GM12878 (cell line): ENCODE data around the gene ADPRM. TPM values are rescaled to one million over a fixed set of nuclear protein-coding genes. Genes with fewer than 3 reads are reported as not detected.

Source experiments
- ATAC-seq: fragments of 200-7000 bp; cut with Tn5 transposase; 3 replicates; pipeline ENCODE4 v1.9.1; 2020; ENCODE audit warnings: mild to moderate bottlenecking, moderate library complexity
- BruUV-seq: library from RNA; stranded (reverse); fragments of 400-500 nt; replicated peaks from 2 replicates; lab custom pipeline; 2021; lab: Mats Ljungman, UMichigan
- CTCF ChIA-PET: fragments of 300-600 bp; sonication (Branson Sonifier 250); formaldehyde crosslinking; extraction: SDS; loops from one replicate; lab custom pipeline; 2021; ENCODE audit warnings: inconsistent platforms; lab: Yijun Ruan, JAX
- POLR2A ChIA-PET: fragments of 350-600 bp; formaldehyde crosslinking; extraction: SDS; loops from one replicate; lab custom pipeline; 2021; ENCODE audit warnings: inconsistent platforms; lab: Charles Lee
- RAD21 ChIA-PET: fragments of 300-600 bp; sonication (Branson Sonifier 250); formaldehyde crosslinking; loops from one replicate; lab custom pipeline; 2023; ENCODE audit warnings: antibody characterized with exemption; ENCODE audit not compliant: unreplicated experiment; lab: Charles Lee
- SMC1A ChIA-PET: fragments of 300-600 bp; sonication (Branson Sonifier 250); formaldehyde crosslinking; loops from one replicate; lab custom pipeline; 2023; ENCODE audit not compliant: unreplicated experiment, uncharacterized antibody; lab: Charles Lee
- DNase-seq: peaks from one replicate; pipeline ENCODE4 v3.0.0-alpha.2; 2011; ENCODE audit warnings: low read depth, low spot score
- FAIRE-seq: peaks from 3 replicates; lab custom pipeline; 2011; peaks lifted over from hg19 to GRCh38; lab: Jason Lieb, UNC
- H2AFZ ChIP-seq: 2 replicates; pipeline ENCODE4 v1.6.0; 2011; ENCODE audit warnings: low read depth, low read length, control low read depth; ENCODE audit not compliant: control insufficient read depth
- H3K27ac ChIP-seq: 2 replicates; pipeline ENCODE4 v1.5.1; 2011; ENCODE audit warnings: control low read depth; ENCODE audit not compliant: control insufficient read depth, insufficient read depth
- H3K27me3 ChIP-seq, 2 experiments: replicated peaks in 1 of 2; 2 replicates each; pipeline versions ENCODE4 v1.6.0 to v1.6.1; 2011; ENCODE audit warnings: low read length in 1 of 2; ENCODE audit not compliant: control insufficient read depth in 2 of 2, insufficient read depth in 2 of 2
- H3K36me3 ChIP-seq, 2 experiments: 2 replicates each; pipeline ENCODE4 v1.5.1; 2011; ENCODE audit warnings: low read length in 1 of 2; ENCODE audit not compliant: control insufficient read depth in 2 of 2, insufficient read depth in 2 of 2
- H3K4me1 ChIP-seq: 2 replicates; pipeline ENCODE4 v1.6.1; 2011; ENCODE audit warnings: mild to moderate bottlenecking, low read length, moderate library complexity, mixed read lengths; ENCODE audit not compliant: control insufficient read depth, insufficient read depth
- H3K4me2 ChIP-seq: 2 replicates; pipeline ENCODE4 v1.6.0; 2011; ENCODE audit warnings: control low read depth; ENCODE audit not compliant: control insufficient read depth, insufficient read depth
- H3K4me3 ChIP-seq: fragments of 200-600 bp; sonication (generic); 2 replicates; pipeline ENCODE4 v1.5.1; 2016
- H3K79me2 ChIP-seq: 2 replicates; pipeline ENCODE4 v1.6.0; 2011; ENCODE audit warnings: low read length; ENCODE audit not compliant: control insufficient read depth, insufficient read depth
- H3K9ac ChIP-seq: 2 replicates; pipeline ENCODE4 v1.8.0; 2011; ENCODE audit warnings: low read length, control low read depth, mixed read lengths; ENCODE audit not compliant: control insufficient read depth, insufficient read depth
- H3K9me3 ChIP-seq: replicated peaks from 3 replicates; pipeline ENCODE4 v1.5.1; 2011; ENCODE audit warnings: mild to moderate bottlenecking, low read length; ENCODE audit not compliant: control insufficient read depth, insufficient read depth
- H4K20me1 ChIP-seq: 2 replicates; pipeline ENCODE4 v1.6.0; 2011; ENCODE audit not compliant: control insufficient read depth, insufficient read depth
- BMI1 ChIP-seq: fragments of 450-650 bp; IDR thresholded peaks from 2 replicates; pipeline ENCODE4 v1.6.1; 2016; ENCODE audit warnings: mild to moderate bottlenecking, moderate library complexity, borderline replicate concordance
- CEBPB ChIP-seq, 2 experiments: fragments of 150-350 bp in 1 of 2; IDR thresholded peaks; 2 replicates each; pipeline ENCODE4 v1.6.1; 2012 to 2014; ENCODE audit warnings: low read depth in 2 of 2, low read length in 2 of 2, borderline replicate concordance in 1 of 2, inconsistent platforms in 1 of 2
- FOXK2 ChIP-seq: fragments of 450-650 bp; IDR thresholded peaks from 2 replicates; pipeline ENCODE4 v1.6.1; 2017; ENCODE audit warnings: mild to moderate bottlenecking, moderate library complexity
- POLR2AphosphoS2 ChIP-seq: IDR thresholded peaks from 2 replicates; pipeline ENCODE4 v1.6.1; 2011; ENCODE audit warnings: low read depth, mild to moderate bottlenecking, low read length, improper control_type of control experiment, moderate library complexity
- POU2F2 ChIP-seq: IDR thresholded peaks from 3 replicates; pipeline ENCODE4 v1.6.1; 2011; ENCODE audit warnings: low read depth, mild to moderate bottlenecking, low read length, borderline replicate concordance
- RELB ChIP-seq: fragments of 450-650 bp; IDR thresholded peaks from 2 replicates; pipeline ENCODE4 v1.6.1; 2017; ENCODE audit warnings: low read depth, mild to moderate bottlenecking, moderate library complexity
- TCF7 ChIP-seq: IDR thresholded peaks from 2 replicates; pipeline ENCODE4 v1.6.1; 2014; ENCODE audit warnings: antibody characterized with exemption, borderline replicate concordance
- YY1 ChIP-seq: IDR thresholded peaks from 2 replicates; pipeline ENCODE4 v1.6.1; 2011; ENCODE audit warnings: low read depth, mild to moderate bottlenecking, low read length
- ZNF207 ChIP-seq: fragments of 450-650 bp; IDR thresholded peaks from 2 replicates; pipeline ENCODE4 v1.6.1; 2014; ENCODE audit warnings: antibody characterized with exemption, mild to moderate bottlenecking, borderline replicate concordance
- WGBS: methylation state at CpG from one replicate; pipeline ENCODE4 v1.1.6; 2016; ENCODE audit warnings: low lambda C conversion rate; ENCODE audit not compliant: insufficient replicate concordance, insufficient coverage; ENCODE audit errors: missing lambda C conversion rate; 5-methylcytosine and 5-hydroxymethylcytosine counted together
- in situ Hi-C: fragments of 300-500 bp; cut with MboI; formaldehyde crosslinking; loops from 9 replicates; pipeline ENCODE4 v1.14.3; 2018; ENCODE audit warnings: mixed read lengths
- intact Hi-C: fragments of 100-400 bp; cut with micrococcal nuclease; formaldehyde crosslinking; loops from one replicate; pipeline ENCODE4 v1.14.2; 2022; ENCODE audit not compliant: unreplicated experiment
- polyA plus RNA-seq, 11 experiments: library from polyadenylated mRNA; depleted of rRNA in 4 of 11; unstranded in 6 of 11; stranded (reverse) in 5 of 11; fragments of >200 nt; fragmentation: Nextera tagmentation in 4 of 11; fragmentation: Illumina TruSeq in 1 of 11; extraction: Ambion mirVana in 4 of 11; extraction: Trizol in 1 of 11; gene quantifications; 1 replicate in 1 of 11; 2 replicates in 10 of 11; pipeline versions ENCODE4 v1.2.1 to v1.2.3, GENCODE V29; 2011 to 2016; ENCODE audit warnings: inconsistent platforms in 2 of 11, missing spikeins in 2 of 11, low read depth in 1 of 11
- total RNA-seq, 4 experiments: library from RNA; depleted of rRNA in 3 of 4; stranded (reverse); fragments of >200 nt in 3 of 4; fragmentation: Illumina TruSeq in 1 of 4; extraction: Trizol in 1 of 4; gene quantifications; 2 replicates each; pipeline versions ENCODE4 v1.2.1 to v1.2.3, GENCODE V29; 2013 to 2021
- TF ChIP-seq, protein P1 (sequence below): fragments of 450-650 bp; IDR thresholded peaks from 2 replicates; pipeline ENCODE4 v1.6.1; 2018; ENCODE audit warnings: borderline replicate concordance, mild to moderate bottlenecking; ENCODE audit not compliant: partially characterized antibody
- TF ChIP-seq, protein P2 (sequence below): fragments of 450-650 bp; conservative IDR thresholded peaks from 2 replicates; pipeline ENCODE4 v1.6.1; 2017; ENCODE audit warnings: mild to moderate bottlenecking, moderate library complexity

Gene ADPRM
- total and polyA plus RNA-seq, 10 of the 15 experiments (the other 5 are each of a cell fraction or from before 2014, with no cell fraction given) = 7.1 to 18.4 (median 8.8) TPM

- intact Hi-C loops (no loop called here), in situ Hi-C loops (no loop called here)
- no peak overlapping the region for H3K4me2 ChIP-seq
- no peaks in the 10 kb centered on the region for H3K79me2 ChIP-seq
- ChIA-PET RAD21 (no interaction called here), CTCF (interaction anchor here (0.6 kb wide), 1 partner anchor 15 kb away, joined by 4 read pairs; no protein-coding TSS in a partner anchor), POLR2A (no interaction called here)
- H3K9me3 ChIP-seq = no peaks in the 10 kb centered on the region
- DNase-seq (no peak), FAIRE-seq (no peak), ATAC-seq (no peak)
- H4K20me1 ChIP-seq = no peaks in the 10 kb centered on the region
- no peaks in the 10 kb centered on the region for H3K4me1 ChIP-seq
- no peaks in the 10 kb centered on the region for H3K36me3 ChIP-seq
- H3K27ac ChIP-seq = no peak overlapping the region
- no TSS peak for BruUV-seq
- H3K4me3 ChIP-seq = no peak overlapping the region
- TF ChIP-seq ZNF207 (no peak), POLR2AphosphoS2 (no peak)
- TF ChIP-seq, all 136 proteins: peak for 0
- Histone ChIP-seq H3K9ac (no peak overlapping the region), H2AFZ (no peak overlapping the region; the same call in 1 of the 2 replicates), H3K27me3 (no peaks in the 10 kb centered on the region; a peak in 2 of 4 replicates)
- SMC1A ChIA-PET = no interaction called here
- 55% methylated on average over 2 of the region's 2 CpGs for WGBS
Observed at GRCh38 chr17:10726196-10726595, 28.8 kb downstream of the ADPRM start.

DNA sequence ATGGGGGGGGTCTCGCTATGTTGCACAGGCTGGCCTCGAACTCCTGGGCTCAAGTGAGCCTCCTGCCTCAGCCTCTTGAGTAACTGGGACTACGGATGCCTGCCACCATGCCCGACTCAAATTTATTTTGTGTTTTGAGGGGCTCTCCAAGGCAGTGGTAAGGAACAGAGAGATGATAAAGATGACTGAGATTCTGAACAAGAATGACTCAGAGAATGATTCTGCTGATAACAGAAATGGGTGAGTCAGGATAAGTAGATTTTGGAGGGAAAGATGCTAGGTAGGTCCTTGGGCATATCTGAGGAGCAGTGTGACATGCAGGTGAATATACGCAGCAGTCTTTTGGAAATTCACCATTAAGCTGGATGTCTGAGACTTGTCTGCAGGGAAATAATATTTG is 29.8 kb downstream of the ADPRM start:
- FAIRE-seq = no peak
- in situ Hi-C loops = no loop called here
- SMC1A ChIA-PET = interaction anchor here (1.5 kb wide), 1 partner anchor 10 kb away, joined by 3 read pairs; no protein-coding TSS in a partner anchor
- TF ChIP-seq POU2F2 (no peak), YY1 (no peak), BMI1 (no peak), TCF7 (no peak), RELB (no peak), FOXK2 (no peak), CEBPB (IDR thresholded peaks at IDR 0.05; ENCODE audit: borderline replicate concordance in 1 of 2, low read depth in 2 of 2, low read length in 2 of 2) (no peak)
- TF ChIP-seq, protein P1, sequence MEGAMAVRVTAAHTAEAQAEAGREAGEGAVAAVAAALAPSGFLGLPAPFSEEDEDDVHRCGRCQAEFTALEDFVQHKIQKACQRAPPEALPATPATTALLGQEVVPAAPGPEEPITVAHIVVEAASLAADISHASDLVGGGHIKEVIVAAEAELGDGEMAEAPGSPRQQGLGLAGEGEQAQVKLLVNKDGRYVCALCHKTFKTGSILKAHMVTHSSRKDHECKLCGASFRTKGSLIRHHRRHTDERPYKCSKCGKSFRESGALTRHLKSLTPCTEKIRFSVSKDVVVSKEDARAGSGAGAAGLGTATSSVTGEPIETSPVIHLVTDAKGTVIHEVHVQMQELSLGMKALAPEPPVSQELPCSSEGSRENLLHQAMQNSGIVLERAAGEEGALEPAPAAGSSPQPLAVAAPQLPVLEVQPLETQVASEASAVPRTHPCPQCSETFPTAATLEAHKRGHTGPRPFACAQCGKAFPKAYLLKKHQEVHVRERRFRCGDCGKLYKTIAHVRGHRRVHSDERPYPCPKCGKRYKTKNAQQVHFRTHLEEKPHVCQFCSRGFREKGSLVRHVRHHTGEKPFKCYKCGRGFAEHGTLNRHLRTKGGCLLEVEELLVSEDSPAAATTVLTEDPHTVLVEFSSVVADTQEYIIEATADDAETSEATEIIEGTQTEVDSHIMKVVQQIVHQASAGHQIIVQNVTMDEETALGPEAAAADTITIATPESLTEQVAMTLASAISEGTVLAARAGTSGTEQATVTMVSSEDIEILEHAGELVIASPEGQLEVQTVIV = no peak
- TF ChIP-seq, protein P2, sequence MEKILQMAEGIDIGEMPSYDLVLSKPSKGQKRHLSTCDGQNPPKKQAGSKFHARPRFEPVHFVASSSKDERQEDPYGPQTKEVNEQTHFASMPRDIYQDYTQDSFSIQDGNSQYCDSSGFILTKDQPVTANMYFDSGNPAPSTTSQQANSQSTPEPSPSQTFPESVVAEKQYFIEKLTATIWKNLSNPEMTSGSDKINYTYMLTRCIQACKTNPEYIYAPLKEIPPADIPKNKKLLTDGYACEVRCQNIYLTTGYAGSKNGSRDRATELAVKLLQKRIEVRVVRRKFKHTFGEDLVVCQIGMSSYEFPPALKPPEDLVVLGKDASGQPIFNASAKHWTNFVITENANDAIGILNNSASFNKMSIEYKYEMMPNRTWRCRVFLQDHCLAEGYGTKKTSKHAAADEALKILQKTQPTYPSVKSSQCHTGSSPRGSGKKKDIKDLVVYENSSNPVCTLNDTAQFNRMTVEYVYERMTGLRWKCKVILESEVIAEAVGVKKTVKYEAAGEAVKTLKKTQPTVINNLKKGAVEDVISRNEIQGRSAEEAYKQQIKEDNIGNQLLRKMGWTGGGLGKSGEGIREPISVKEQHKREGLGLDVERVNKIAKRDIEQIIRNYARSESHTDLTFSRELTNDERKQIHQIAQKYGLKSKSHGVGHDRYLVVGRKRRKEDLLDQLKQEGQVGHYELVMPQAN = no peak

More for the DNA sequence above, 29.8 kb downstream of the ADPRM start:
- no peaks in the 10 kb centered on the region for H3K36me3 ChIP-seq
- no TSS peak for BruUV-seq
- CTCF ChIA-PET = no interaction called here
- no peaks in the 10 kb centered on the region for H3K4me1 ChIP-seq
- no peak overlapping the region for H3K4me2 ChIP-seq
- H3K27ac ChIP-seq = no peak overlapping the region
- ATAC-seq (no peak), DNase-seq (no peak)
- no peak overlapping the region for H3K4me3 ChIP-seq
- no peaks in the 10 kb centered on the region for H3K79me2 ChIP-seq
- no peaks in the 10 kb centered on the region for H4K20me1 ChIP-seq
- RAD21 ChIA-PET = no interaction called here
- no peak overlapping the region for H2AFZ ChIP-seq
- H3K9ac ChIP-seq = no peak overlapping the region
- 18% methylated on average over 5 of the region's 5 CpGs for WGBS
- no peaks in the 10 kb centered on the region for H3K9me3 ChIP-seq
- intact Hi-C loops = no loop called here
- H3K27me3 ChIP-seq = no peaks in the 10 kb centered on the region; a peak in 2 of 4 replicates
- POLR2A ChIA-PET = no interaction called here
